ENCODE measurements around the gene KIF3A. TPM values are rescaled to one million over a fixed set of nuclear protein-coding genes. Genes with fewer than 3 reads are reported as not detected.

The KIF3A gene
- total and polyA plus RNA-seq, 9 donors, result 4.2 to 13.0 (median 9.2) TPM

DNA sequence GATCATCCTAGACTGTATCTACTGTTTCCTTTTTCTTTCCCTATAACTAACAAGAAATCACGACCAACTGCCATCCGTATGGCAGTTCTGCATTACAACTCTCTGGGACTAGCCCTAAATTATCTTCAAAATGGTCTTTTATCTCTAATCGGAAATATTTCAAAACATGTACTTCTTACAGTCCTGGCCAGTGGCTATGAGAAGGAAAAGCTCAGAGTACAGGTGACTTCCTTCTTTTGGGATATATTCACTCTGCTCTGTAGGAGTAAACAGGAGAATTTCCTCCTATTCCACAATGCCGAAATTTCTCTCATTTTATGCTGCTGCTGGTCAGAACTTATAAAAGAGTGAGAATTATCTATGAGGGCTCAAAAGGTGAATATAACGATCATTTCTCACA lies 41.5 kb upstream of the KIF3A start:
- H3K4me3 ChIP-seq, result no peak overlapping the region
- peaks cover 5% of the 10 kb centered on the region for H3K4me1 ChIP-seq (ENCODE audit: insufficient read depth)
- 73 to 87% (median 86%) methylated on average over 5 of the region's 5 CpGs for WGBS, 3 donors
- no peaks in the 10 kb centered on the region for H3K9me3 ChIP-seq
- no peak overlapping the region for H3K27ac ChIP-seq
- H3K27me3 ChIP-seq, result no peaks in the 10 kb centered on the region
- no peak for TF ChIP-seq EP300 (IDR thresholded peaks at IDR 0.05)
- TF ChIP-seq POLR2A (IDR thresholded peaks at IDR 0.05), result no peak
- TF ChIP-seq, protein P1, sequence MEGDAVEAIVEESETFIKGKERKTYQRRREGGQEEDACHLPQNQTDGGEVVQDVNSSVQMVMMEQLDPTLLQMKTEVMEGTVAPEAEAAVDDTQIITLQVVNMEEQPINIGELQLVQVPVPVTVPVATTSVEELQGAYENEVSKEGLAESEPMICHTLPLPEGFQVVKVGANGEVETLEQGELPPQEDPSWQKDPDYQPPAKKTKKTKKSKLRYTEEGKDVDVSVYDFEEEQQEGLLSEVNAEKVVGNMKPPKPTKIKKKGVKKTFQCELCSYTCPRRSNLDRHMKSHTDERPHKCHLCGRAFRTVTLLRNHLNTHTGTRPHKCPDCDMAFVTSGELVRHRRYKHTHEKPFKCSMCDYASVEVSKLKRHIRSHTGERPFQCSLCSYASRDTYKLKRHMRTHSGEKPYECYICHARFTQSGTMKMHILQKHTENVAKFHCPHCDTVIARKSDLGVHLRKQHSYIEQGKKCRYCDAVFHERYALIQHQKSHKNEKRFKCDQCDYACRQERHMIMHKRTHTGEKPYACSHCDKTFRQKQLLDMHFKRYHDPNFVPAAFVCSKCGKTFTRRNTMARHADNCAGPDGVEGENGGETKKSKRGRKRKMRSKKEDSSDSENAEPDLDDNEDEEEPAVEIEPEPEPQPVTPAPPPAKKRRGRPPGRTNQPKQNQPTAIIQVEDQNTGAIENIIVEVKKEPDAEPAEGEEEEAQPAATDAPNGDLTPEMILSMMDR (IDR thresholded peaks at IDR 0.05), result no peak
- intact Hi-C loops (cut with DNase I), result loop anchor here in 1 of 4 donors (5.0 kb wide), 1 partner anchor 43 kb away; no protein-coding TSS in a partner anchor
- no peaks in the 10 kb centered on the region for H3K36me3 ChIP-seq
- no peak for DNase-seq

DNA sequence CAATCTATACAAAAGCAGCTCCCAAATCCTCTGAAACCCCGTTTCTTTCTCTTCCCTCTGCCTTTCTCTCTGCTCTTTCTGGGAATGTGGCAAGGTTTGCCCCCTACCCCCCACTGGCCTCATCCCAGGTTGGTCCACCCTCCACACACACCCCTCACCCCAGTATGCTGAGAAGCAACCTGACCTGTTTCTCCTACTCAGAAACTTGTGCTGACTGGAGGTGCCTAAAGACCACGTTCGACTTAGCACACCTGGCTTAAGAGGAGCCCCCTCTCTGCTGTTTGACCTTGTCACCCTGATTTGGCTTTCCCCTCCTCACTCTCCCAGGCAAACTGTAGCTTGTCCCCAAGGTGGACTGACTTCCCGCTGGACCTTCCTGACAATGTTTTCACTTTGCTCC lies 40.8 kb upstream of the KIF3A start:
- TF ChIP-seq, protein P1 (IDR thresholded peaks at IDR 0.05), result no peak
- TF ChIP-seq EP300 (IDR thresholded peaks at IDR 0.05), result no peak
- no peak for TF ChIP-seq POLR2A (IDR thresholded peaks at IDR 0.05)
- no peak for DNase-seq
- 48 to 73% (median 73%) methylated on average over 4 of the region's 4 CpGs for WGBS, 3 donors
- H3K9me3 ChIP-seq, result no peaks in the 10 kb centered on the region
- no peaks in the 10 kb centered on the region for H3K27me3 ChIP-seq
- intact Hi-C loops (cut with DNase I), result loop anchor here in 1 of 4 donors (5.0 kb wide), 1 partner anchor 44 kb away; no protein-coding TSS in a partner anchor
- H3K4me3 ChIP-seq, result peak overlapping the region; percentile 80
- no peaks in the 10 kb centered on the region for H3K36me3 ChIP-seq
- H3K4me1 ChIP-seq (ENCODE audit: insufficient read depth), result peaks cover 5% of the 10 kb centered on the region
- H3K27ac ChIP-seq, result no peak overlapping the region

DNA sequence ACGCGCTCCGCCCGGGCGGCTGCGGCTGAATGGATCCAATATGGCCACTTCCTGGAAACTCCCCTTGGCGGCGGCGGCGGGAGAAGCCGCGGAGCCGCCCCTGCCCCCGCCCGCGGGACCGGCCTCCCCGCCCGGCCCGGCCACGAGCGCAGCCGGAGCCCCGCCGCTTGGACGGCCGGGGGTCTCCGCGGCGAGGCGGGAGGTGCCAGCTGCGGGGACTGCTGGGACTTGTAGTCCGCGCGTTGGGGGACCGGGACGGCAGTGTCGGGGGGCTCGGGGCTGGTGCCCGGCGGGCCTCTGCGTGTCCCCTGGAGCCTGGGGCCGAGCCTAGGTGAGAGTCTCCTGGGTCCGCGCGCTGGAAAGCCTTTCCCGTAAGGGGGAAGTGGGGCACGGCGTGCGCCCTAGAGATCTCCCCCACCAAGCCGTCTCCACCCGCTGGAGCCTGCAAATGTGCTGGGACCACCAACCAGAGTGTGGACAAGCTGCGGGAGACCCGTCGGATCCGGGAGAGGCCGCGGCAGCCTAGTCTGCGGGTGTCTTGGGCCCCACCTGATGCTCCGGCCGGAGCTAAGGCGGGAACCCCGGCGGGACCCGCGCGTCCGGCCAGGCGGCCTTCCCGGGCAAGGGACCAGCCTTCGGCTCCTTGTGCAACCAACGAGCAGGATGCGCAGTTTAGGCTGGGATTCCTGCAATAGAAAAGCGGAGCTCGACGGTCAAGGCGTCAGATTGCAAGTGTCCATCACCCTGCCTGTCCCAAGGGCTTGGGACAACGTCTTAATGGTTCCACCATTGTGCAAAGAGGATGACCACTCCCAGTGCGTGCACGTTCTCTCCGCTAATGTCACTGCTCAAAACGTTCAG lies 40.1 kb upstream of the KIF3A start, which contains the start of gene SEPTIN8:
SEPTIN8 (minus strand) TSS at position 31 of the 861 bp plus-strand sequence. CDS start 102 bp downstream, outside the sequence.
- Histone ChIP-seq H3K4me1 (ENCODE audit: insufficient read depth) (peaks cover 5% of the 10 kb centered on the region), H3K9me3 (no peaks in the 10 kb centered on the region), H3K27me3 (no peaks in the 10 kb centered on the region), H3K36me3 (no peaks in the 10 kb centered on the region), H3K27ac (peak within 1 kb of the TSS; percentile 67 to 78), H3K4me3 (peak within 1 kb of the TSS; percentile 80)
- 1% methylated on average over 57 to 82 of the region's 82 CpGs for WGBS, 3 donors
- DNase-seq, result peak; percentile 49 to 73 (median 68)
- no peak for TF ChIP-seq EP300 (IDR thresholded peaks at IDR 0.05)
- TF ChIP-seq, protein P1 (IDR thresholded peaks at IDR 0.05), result no peak
- TF ChIP-seq POLR2A (IDR thresholded peaks at IDR 0.05), result no peak
- intact Hi-C loops (cut with DNase I), result loop anchor here in 1 of 4 donors (5.0 kb wide), 1 partner anchor 45 kb away; no protein-coding TSS in a partner anchor

DNA sequence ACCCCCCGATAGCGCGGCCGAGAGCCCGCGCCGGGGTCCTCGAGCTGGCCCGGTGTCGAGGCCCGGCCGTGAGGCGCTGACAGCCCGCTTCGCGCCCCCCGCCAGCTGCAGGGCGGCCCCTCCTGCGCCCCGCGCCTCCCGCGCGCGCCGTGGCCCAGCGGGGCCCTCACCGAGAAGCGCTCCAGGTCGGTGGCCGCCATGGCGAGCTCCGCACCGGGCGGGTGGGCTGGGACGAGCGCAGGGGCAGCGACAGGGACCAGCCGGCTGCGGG lies 39.5 kb upstream of the KIF3A start:
- H3K27ac ChIP-seq, result peak overlapping the region; percentile 67 to 78
- 0 to 1% (median 0%) methylated on average over 5 to 40 of the region's 40 CpGs for WGBS, 3 donors
- no peaks in the 10 kb centered on the region for H3K9me3 ChIP-seq
- intact Hi-C loops (cut with DNase I), result loop anchor here in 1 of 4 donors (5.0 kb wide), 1 partner anchor 45 kb away; no protein-coding TSS in a partner anchor
- H3K4me3 ChIP-seq, result peak overlapping the region; percentile 80
- H3K4me1 ChIP-seq (ENCODE audit: insufficient read depth), result peaks cover 7% of the 10 kb centered on the region
- TF ChIP-seq, protein P1 (IDR thresholded peaks at IDR 0.05), result no peak
- TF ChIP-seq POLR2A (IDR thresholded peaks at IDR 0.05) (no peak), EP300 (IDR thresholded peaks at IDR 0.05) (no peak)
- H3K36me3 ChIP-seq, result no peaks in the 10 kb centered on the region
- peak in 1 of 5 donors; percentile 41 for DNase-seq
- H3K27me3 ChIP-seq, result no peaks in the 10 kb centered on the region

Measured in ovary (tissue), 9 donors.